HG02973 (cell line): Measurements from ENCODE around the gene ABHD4.
"Not testable (repeated sequence)": the region's sequence is repeated elsewhere in the genome, so short reads cannot be mapped to it uniquely, and the experiment has no call there.

Source experiments
- ATAC-seq: cut with Tn5 transposase; IDR thresholded peaks from one replicate; pipeline ENCODE4 v1.9.1; 2021; ENCODE audit warnings: moderate library complexity; ENCODE audit not compliant: unreplicated experiment

The ABHD4 gene, protein sequence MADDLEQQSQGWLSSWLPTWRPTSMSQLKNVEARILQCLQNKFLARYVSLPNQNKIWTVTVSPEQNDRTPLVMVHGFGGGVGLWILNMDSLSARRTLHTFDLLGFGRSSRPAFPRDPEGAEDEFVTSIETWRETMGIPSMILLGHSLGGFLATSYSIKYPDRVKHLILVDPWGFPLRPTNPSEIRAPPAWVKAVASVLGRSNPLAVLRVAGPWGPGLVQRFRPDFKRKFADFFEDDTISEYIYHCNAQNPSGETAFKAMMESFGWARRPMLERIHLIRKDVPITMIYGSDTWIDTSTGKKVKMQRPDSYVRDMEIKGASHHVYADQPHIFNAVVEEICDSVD

GRCh38 chr14:22598099-22598895 is at the start of gene ABHD4:
Gene ABHD4 (plus strand): TSS chr14:22598300. CDS start chr14:22598307, 7 bp downstream.
- ATAC-seq: peak; percentile 68

DNA sequence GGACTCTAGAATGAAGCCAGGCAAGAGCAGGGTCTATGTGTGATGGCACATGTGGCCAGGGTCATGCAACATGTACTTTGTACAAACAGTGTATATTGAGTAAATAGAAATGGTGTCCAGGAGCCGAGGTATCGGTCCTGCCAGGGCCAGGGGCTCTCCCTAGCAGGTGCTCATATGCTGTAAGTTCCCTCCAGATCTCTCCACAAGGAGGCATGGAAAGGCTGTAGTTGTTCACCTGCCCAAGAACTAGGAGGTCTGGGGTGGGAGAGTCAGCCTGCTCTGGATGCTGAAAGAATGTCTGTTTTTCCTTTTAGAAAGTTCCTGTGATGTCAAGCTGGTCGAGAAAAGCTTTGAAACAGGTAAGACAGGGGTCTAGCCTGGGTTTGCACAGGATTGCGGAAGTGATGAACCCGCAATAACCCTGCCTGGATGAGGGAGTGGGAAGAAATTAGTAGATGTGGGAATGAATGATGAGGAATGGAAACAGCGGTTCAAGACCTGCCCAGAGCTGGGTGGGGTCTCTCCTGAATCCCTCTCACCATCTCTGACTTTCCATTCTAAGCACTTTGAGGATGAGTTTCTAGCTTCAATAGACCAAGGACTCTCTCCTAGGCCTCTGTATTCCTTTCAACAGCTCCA is 48.7 kb upstream of the ABHD4 start:
- no peak for ATAC-seq

DNA sequence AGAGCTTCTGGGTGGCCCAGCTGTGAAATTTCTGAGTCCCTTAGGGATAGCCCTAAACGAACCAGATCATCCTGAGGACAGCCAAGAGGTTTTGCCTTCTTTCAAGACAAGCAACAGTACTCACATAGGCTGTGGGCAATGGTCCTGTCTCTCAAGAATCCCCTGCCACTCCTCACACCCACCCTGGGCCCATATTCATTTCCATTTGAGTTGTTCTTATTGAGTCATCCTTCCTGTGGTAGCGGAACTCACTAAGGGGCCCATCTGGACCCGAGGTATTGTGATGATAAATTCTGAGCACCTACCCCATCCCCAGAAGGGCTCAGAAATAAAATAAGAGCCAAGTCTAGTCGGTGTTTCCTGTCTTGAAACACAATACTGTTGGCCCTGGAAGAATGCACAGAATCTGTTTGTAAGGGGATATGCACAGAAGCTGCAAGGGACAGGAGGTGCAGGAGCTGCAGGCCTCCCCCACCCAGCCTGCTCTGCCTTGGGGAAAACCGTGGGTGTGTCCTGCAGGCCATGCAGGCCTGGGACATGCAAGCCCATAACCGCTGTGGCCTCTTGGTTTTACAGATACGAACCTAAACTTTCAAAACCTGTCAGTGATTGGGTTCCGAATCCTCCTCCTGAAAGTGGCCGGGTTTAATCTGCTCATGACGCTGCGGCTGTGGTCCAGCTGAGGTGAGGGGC is 48.0 kb upstream of the ABHD4 start:
- ATAC-seq: peak; percentile 57

GRCh38 chr14:22551605-22551997 is 46.5 kb upstream of the ABHD4 start:
- ATAC-seq: no peak

DNA sequence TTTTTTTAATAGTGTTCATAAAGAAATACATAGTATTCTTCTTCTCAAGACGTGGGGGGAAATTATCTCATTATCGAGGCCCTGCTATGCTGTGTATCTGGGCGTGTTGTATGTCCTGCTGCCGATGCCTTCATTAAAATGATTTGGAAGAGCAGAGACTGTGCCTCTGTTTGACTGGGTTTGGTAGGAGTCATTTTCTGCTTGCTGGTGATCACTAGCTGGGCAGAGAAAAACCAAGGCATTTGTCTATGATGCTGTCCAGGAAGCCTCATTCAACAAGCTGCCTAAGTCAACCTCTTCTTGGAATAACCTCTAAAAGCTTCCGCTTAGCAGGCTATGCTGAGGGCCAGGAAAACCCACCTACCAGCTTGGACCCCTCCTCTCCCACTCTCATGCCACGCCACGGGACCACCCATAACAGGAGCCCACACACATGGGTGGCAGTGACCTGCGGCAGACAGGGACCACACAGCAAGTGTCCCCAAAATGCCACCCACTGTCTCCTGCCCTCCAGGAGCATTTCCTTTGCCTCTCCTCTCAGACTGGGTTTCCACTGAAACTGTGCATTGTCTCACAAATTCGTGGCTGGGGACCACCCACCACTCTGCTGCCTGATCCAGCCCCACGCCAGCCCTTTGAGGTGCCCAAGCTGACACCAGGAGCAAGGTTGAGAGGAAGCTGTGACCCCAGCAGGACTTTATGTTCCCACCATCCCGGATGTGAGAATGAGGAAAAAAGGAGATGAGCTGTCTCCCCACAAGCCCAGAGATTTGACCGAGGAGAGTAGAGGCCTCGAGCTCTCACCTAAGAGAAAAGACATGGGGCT is 45.9 kb upstream of the ABHD4 start:
- ATAC-seq: no peak

DNA sequence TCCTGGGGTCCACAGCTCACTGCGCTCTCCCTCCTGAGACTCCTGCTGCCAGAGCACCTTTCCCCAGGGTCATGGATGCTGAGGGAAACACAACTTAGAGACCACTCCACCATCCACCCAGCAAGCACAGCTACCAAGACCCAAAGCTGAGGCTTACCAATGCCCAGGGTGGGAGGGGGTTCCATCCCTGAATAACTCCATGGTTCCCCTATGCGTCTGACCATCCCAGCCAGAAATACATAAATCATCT is 45.3 kb upstream of the ABHD4 start:
- ATAC-seq: no peak

- ATAC-seq: no peak
These were observed 44.7 kb upstream of the ABHD4 start for GRCh38 chr14:22553445-22553844.

DNA sequence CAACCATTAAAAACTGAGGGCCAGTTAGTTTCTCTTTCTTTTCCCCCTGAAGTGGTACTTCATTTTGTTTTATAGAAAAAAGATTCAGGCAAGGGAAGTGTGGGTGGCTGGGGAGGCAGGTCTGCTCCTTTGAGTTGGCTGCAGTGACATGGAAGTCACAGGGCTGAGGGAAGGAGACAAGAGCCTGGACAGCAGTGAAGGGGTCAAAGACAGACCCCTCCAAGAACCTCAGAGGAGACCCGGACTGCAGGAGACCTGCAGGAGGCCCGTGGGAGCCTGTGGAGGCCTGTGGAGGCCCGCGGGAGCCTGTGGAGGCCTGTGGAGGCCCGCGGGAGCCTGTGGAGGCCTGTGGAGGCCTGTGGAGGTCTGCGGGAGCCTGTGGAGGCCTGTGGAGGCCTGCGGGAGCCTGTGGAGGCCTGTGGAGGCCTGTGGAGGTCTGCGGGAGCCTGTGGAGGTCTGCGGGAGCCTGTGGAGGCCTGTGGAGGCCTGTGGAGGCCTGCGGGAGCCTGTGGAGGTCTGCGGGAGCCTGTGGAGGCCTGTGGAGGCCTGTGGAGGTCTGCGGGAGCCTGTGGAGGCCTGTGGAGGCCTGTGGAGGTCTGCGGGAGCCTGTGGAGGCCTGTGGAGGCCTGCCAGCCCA is 44.1 kb upstream of the ABHD4 start:
- not testable (repeated sequence) for ATAC-seq

DNA sequence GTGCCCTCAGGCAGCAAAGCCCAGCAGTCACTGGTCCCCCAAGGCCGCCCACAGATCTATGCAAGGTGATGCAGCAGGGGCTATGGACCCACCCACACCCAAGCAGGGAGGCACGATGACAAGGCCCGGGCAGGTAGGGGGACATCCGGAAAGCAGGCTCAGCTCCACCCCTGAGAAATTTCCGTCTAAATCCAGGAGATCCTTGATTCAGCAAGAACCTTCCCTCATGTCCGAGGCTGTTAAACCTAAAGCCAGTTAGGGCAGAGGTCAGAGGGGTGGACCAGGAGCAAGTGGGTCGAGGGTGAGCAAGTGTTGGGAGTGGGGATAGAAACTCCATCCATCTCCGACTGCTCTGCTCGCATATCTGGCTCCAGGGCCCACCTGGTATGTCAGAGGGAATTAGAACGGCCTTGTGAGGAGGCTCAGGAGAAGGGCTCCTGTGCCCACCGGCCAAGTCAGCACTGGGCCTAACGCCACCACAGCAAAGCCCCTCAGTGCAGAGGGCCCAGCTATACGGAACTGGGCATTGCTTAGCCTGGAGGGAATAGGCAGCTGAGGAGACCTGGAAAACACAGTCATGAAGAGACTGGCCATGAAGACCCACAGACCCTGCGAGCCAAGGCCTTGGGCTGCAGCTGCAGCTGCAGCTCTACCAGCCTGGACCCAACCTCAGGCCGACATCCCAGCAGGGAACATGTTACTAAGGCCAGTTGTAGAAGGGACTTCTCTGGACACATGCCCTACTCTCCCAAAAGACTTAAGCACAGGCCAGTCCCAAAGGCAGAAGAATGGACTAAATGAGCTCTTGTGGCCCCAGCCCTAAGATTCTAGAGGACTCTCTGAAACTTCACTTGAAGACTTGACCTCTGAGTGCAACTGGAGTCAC is 43.4 kb upstream of the ABHD4 start:
- ATAC-seq: no peak

GRCh38 chr14:22555384-22556011 is 42.6 kb upstream of the ABHD4 start:
- peak; percentile 5 for ATAC-seq

DNA sequence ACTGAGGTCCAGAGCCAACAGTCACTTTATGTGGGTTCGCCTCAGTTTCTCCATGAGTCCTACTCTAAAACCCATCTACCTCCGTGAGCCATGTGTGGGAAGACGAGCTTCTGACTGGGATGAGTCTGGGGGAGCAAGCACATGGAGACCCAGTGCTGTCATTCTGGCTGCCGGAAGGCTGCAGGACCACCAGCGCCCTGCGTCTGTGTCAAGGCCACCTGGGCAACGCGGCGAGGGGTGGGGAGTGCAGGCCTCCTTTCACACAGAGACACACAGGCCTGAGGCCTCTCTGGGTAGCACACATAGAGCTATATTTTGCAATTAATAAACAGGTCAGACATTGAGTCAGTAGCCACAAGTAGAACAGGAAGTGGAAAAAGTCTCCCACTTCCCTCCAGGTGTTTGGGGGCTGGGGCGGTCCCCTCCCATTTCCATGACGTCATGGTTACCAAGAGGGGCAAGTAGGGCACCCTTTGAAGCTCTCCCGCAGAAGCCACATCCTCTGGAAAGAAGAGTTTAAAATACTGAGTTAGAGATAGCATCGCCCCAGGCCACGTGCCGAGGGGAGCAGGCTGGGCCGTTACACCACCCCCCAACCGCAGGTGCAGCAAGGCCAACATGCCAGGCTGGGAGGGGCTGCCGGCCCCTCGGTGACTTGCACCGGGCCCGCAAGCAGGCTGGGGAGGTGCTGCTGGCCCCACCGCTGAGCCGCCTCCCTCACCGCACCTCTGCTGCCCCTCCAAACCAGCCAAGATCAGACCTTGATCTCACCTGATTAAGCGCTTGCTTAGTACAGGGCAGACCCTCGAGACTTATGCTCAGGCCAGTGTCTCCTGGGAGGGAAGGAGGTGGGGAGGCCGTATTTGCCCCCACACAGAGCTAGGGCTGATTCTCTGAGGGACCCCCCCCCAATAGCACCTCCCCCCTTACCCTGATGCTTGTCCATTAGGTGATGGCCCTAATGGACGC is 41.8 kb upstream of the ABHD4 start:
- peak; percentile 55 for ATAC-seq

DNA sequence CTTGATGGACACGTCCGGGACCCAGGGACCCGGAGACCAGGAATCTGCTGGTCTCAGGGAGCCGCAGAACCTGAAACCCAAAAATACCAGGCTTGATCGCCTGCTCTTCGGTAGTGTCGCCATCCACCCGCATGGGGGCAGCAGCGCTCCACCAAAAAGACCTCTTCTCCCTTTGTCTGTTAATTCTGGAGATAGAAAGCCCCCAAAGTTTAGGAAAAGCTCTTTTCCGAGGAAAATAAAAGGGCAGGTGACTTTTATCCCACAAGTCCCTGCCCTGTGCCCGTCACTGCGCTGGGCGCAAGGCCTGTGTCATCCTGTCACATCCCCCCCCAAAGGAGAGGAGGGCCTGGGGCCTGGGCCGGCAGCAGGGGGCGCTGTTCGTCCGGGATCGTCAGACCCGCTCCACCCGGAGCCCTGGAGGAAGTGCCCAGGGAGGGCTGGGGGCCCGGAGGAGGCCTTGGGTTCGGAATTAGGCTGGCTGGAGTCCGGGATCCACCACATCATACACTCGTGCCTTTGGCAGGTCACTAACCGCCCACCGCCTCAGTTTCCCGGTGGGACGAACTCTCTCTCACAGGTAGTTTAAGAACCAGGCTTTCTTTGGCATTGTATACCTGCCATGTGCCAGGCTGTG is 41.0 kb upstream of the ABHD4 start:
- peak; percentile 27 for ATAC-seq

- ATAC-seq: no peak
These were observed 40.3 kb upstream of the ABHD4 start for GRCh38 chr14:22557846-22558220.

- ATAC-seq: no peak
These were observed 39.7 kb upstream of the ABHD4 start for GRCh38 chr14:22558221-22558913.

- no peak for ATAC-seq
These were observed 39.1 kb upstream of the ABHD4 start for GRCh38 chr14:22559041-22559440.

- no peak for ATAC-seq
These were observed 37.3 kb upstream of the ABHD4 start for GRCh38 chr14:22560662-22561365.
